ENCODE data around the gene NNAT.

GRCh38 chr20:37545516-37545915 lies 24.5 kb downstream of the NNAT start:
- TF ChIP-seq CTCF (conservative IDR thresholded peaks at IDR 0.05) (no peak), ZFX (IDR thresholded peaks at IDR 0.05) (no peak)
